ENCODE results near the gene CXCL17.
"Not testable (repeated sequence)": the region's sequence is repeated elsewhere in the genome, so short reads cannot be mapped to it uniquely, and the experiment has no call there.

CXCL17 gene, protein sequence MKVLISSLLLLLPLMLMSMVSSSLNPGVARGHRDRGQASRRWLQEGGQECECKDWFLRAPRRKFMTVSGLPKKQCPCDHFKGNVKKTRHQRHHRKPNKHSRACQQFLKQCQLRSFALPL

DNA sequence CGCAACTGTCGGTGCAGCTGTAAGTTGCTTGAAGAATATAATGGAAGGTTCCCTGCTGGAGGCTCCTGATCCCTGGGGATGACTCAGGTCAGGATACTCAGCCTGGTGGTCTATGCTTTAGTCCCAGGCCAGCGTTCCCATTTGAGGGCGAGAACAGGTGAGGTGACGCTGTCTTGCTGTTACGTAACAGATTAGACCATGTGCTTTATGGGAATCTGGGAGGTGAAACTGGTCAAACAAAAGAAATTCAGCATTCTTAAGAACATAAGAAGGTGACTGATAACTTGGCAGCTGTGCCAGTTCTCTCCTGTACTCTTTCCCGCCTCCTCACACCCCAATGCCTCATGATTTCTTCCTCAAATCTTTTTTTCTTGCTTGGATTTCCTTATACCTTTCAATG is at the start of gene CXCL17:
Gene CXCL17 (minus strand): TSS at position 114 of the 400 bp plus-strand sequence. CDS start 114 bp downstream, outside the sequence.
- DNase-seq (ENCODE audit: low read depth) = no peak

DNA sequence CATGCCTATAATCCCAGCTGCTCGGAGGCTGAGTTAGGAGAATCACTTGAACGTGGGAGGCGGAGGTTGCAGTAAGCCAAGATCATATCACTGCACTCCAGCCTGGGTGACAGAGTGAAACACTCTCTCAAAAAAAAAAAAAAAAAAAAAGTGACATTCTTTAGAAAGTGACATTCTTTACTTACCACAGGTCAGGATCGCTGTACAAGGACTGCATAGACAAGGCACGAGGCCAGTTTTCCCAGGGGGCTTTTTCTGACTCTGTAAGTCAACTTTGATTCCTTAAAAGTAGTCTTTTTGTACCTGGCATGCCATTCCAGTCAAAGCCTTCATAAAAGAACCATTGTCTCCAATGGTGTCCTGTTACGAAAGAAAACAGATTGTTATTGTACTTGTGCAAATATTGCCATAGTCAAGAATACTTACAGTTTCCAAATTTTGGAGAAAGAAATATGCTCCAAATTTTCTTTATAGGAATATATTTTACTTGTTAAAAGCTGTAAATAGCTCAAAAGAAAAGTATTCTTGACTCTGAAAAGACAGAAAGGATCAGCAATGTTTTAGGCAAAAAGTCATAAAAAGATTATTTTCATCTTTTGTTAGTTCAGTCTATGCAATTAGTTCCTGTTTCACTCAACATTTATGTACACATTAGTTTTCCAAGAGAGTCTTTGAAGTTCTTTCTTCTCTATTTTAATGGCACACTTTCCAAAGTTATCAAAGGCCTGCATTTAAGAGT is 46.2 kb upstream of the CXCL17 start:
- DNase-seq (ENCODE audit: low read depth) = no peak

DNA sequence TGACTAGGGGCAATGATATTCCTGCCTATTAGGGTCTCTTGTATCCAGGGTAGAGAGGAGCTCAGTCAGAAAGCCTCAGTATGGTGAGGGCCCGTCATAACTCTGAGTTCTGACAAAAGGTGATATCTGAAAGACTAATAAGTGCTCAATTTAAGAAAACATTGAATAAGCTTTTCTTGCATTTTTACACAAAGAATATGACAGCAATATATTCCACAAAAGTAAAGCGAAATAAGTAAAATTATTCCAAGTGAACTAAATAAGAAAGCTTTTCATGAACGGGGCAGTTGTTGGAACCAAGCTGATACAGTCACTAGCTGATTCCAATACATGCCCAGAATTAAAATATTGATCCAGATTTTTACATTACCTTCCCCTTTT is 45.0 kb upstream of the CXCL17 start:
- DNase-seq (ENCODE audit: low read depth) = no peak

DNA sequence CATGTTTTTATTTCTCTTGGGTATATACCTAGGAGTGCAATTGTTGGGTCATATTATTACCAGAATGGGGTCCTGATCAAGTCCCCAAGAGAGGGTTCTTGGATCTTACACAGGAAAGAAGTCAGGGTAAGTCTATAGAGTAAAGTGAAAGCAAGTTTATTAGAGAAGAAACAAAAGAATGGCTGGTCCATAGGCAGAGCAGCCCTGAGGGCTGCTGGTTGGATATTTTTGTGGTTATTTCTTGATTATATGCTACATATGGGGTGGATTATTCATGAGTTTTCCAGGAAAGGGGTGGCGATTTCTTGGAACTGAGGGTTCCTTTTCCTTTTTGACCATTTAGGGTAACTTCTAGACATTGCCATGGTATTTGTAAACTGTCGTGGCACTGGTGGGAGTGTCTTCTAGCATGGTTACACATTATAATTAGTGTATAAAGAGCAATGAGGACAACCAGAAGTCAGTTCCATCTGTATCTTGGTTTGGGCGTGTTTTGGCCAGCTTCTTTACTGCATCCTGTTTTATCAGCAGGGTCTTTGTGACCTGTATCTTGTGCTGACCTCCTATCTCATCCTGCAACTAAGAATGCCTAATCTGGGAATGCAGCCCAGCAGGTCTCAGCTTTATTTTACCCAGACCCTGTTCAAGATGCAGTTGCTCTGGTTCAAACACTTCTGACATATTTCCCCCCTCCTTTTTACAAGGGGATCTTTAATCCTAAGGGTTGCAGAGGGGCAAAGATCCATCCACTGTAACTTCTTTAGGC is 44.5 kb upstream of the CXCL17 start:
- no peak for DNase-seq (ENCODE audit: low read depth)

DNA sequence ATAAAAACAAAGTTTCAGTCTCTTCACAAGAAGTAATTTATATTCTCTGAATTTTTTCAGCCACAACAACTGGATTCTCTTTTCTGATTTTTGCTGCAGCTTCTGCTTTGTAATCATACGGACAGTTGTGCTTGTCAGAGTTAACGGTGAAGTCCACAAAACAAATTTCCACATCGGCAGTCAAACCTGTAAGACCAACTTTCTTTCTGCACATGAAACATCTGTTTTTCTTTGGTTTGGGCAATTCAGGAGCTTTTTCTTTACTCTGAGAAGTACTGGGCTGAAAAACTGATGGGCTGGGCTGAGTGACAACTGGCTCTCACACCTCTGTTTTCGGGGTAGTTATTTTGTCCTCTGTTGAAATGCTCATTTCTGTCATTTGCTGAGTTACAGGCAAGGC is 42.3 kb upstream of the CXCL17 start:
- not testable (repeated sequence) for DNase-seq (ENCODE audit: low read depth)

DNA sequence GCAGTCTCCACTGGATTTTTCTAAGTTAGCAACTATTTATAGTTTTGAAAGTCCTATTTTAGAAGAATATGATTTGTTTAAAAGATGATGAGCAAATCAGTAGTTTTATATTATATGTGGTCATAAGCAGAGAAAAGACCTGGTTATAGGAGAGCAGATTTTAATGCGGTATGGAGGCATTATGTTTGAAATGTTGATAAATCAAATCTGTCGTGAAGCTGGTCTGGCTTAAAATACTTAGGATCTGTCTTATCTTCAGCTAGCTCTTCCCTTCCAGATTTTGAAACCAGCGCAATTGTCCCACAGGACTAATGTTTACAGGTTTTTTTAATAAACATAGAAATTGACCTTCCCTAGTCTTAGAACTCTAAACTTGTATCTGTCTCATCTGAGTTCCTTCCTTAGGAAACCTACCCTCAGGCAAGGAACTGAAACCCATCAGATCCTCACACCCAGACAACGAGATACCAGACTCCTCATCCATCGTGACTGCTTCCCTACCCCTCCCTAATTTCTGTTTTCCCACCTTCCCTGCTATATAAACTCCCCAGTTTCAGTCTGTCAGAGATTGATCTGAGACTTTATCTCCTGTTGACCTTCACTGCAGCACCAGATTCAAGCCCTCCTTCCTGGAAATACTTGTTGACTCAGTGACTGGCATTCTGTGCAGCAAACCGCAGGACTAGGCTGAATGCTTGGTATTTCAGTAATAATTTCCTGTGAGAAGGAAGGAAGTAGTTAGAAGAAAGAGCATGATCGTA is 37.8 kb upstream of the CXCL17 start:
- no peak for DNase-seq (ENCODE audit: low read depth)

DNA sequence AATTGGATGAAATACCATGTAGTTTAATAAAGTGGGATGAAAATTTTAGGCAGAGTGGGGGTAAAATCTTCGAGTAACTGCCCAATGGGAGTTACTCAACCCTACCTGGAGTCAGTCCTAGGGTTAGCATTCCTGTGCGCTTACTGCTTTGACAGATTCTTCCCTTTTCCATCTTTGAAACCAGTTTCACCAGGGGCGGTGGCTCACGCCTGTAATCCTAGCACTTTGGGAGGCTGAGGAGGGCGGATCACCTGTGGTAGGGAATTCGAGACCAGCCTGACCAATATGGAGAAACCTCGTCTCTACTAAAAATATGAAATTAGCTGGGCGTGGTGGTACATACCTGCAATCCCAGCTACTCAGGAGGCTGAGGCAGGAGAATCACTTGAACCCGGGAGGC is 37.0 kb upstream of the CXCL17 start:
- no peak for DNase-seq (ENCODE audit: low read depth)

DNA sequence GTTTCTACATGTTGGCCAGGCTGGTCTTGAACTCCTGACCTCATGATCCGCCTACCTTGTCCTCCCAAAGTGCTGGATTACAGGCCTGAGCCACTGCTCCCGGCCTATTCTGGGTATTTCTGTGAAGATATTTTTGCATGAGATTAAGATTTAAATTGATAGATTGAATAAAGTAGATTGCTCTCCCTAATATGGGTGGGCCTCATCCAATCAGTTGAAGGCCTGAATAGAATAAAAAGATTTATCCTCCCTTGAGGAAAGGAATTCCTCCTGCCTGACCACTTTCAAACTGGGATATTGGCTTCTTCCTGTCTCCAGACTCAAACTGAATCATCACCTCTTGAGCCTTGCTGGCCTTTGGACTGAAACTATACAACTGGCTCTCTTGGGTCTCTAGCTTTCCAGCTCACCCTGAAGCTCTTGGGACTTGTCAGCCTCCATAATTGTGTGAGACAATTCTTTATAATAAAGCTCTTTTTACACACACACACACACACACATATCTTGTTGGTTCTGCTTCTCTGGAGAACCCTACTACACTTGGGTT is 36.1 kb upstream of the CXCL17 start:
- DNase-seq (ENCODE audit: low read depth) = no peak

DNA sequence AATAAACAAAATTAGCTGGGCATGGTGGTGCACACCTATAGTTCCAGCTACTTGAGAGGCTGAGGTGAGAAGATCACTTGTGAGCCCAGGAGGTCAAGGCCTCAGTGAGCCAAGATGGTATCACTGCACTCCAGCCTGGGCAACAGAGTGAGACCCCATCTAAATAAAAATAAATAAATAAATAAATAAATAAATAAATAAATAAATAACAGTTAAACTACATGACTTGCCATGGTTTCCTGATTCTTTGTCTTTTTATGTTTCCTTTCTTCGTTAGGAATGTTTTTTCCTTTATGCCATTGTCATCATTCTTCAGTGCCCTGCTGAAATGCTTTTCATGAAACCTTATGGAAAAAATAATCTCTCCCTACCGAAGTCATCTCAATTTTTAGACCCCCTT is 35.2 kb upstream of the CXCL17 start:
- no peak for DNase-seq (ENCODE audit: low read depth)

DNA sequence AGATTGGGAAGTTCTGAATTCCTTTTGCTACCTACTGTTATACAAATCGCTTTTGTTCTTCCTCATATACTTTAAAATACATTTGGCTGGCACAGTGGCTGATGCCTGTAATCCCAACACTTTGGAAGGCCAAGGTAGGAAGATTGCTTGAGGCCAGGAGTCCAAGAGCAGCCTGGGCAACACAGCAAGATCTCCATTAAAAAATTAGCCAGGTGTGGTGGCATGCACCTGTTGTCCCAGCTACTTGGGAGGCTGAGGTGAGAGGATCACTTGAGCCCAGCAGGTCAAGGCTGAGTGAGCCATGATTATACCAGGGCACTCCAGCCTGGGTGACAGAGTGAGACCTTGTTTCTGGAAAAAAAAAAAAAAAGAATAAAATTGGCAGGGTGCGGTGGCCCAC is 34.4 kb upstream of the CXCL17 start:
- no peak for DNase-seq (ENCODE audit: low read depth)

DNA sequence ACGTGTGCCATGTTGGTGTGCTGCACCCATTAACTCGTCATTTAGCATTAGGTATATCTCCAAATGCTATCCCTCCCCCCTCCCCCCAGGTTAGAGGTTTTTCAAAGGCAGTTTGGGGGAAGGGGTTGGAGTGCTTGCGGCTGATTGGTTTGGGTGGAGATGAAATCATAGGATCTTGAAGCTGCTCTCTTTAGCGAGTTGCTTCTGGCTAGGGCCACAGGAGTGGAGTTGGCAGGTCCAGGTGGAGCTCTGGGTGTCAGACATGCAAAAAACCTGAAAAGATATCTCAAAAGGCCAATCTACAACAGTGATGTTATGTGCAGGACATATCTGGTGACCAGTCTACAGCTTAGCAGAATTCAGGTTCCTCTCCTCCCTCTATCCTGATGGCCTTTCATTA is 32.6 kb upstream of the CXCL17 start:
- no peak for DNase-seq (ENCODE audit: low read depth)

DNA sequence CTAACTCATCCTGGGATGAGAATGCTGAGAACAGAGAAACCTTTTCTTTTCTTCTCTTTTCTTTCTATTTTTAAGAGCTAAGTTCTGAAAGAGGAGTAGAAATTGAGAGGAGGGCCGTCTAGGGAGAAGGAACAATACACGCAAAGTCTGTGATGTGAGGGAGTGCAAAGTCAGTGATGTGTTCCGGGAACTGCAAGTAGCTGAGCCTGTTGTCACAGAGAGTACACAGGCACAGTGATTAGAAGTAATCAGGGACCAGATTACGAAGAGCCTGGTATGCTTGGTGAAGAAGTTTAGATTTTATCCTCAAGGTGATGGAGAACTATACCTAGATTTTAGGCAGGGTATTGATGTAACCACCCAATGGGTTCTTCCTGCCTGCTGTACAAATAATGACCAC is 32.0 kb upstream of the CXCL17 start:
- no peak for DNase-seq (ENCODE audit: low read depth)

DNA sequence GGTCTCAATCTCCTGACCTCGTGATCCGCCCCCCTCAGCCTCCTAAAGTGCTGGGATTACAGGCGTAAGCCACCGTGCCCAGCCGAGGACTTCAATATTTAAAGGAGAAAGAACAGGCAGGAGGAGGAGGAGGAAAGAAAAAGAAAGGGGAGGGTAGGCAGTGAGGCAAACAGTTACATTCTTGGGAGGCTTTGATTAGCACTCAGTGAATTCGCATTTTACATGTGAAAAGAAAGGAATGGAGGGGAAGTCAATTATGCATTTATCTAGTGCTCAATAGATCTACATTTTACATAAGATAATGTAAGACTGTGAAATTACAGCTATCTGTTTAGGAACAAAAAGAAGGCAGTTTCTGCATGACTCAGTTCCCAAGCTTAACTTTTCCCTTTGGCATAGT is 30.9 kb upstream of the CXCL17 start:
- DNase-seq (ENCODE audit: low read depth) = no peak

DNA sequence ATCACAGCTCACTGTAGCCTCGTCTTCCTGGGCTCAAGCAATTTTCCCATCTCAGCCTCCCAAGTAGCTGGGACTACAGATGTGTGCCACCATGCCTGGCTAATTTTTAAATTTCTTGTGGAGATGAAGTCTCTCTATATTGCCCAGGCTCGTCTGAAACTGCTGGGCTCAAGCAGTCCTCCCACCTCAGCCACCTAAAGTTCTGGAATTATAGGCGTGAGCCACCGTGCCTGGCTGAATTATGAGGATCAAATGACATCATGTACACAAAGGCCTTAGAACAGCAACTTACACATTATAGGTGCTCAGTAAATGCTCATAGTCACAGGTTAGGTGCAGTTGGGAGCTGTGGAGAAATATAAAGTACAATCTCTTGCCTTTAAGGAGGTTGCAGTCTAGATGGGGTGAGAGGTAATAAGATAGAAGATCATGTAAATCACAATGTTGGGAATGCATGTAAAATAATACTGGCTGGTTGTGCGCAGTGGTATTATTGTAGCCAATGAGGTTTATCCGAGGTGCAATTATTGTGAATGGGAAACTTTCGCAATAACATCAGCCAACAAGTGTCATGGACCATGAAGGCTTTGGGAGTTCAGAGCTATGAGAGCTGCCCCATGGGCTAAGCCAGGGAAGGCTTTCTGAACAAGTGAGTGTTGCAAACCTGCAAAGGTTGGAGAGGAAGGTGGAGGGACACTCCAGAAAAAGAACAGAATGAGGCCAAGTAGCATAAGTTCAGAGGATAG is 29.8 kb upstream of the CXCL17 start:
- DNase-seq (ENCODE audit: low read depth) = no peak

DNA sequence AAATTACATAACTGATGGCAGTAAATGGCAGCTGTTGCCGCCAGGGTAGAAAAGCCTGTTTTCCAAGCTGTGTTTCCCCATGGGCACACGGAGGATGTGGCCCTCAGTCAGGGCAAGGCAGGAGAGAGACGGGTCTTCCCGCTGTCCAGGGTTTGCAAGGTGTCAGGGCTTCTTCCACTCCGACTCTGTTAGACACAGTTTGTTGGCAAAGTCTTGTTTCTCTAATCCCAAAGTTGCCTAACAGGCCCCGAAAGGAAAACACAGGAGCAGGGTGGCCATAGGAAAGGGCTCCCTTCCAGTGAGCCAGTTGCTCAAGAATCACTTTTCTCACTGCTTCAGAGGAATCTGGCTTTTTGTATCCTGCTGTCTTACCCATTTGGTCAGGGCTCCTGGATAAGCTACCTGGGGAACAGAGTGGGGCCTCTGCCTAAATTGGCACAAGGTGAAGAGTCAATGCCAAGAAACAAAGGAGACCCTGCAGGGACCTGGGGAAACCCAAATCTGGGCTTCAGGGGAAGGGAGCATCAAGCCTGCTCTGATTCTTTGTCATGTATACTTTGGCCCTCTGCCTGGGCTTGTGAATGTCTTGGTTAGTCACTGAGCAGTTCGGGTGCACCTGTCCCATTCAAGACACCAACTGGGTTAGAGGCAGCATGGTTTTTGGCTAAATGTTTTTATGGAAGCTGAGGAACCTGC is 29.0 kb upstream of the CXCL17 start:
- no peak for DNase-seq (ENCODE audit: low read depth)

DNA sequence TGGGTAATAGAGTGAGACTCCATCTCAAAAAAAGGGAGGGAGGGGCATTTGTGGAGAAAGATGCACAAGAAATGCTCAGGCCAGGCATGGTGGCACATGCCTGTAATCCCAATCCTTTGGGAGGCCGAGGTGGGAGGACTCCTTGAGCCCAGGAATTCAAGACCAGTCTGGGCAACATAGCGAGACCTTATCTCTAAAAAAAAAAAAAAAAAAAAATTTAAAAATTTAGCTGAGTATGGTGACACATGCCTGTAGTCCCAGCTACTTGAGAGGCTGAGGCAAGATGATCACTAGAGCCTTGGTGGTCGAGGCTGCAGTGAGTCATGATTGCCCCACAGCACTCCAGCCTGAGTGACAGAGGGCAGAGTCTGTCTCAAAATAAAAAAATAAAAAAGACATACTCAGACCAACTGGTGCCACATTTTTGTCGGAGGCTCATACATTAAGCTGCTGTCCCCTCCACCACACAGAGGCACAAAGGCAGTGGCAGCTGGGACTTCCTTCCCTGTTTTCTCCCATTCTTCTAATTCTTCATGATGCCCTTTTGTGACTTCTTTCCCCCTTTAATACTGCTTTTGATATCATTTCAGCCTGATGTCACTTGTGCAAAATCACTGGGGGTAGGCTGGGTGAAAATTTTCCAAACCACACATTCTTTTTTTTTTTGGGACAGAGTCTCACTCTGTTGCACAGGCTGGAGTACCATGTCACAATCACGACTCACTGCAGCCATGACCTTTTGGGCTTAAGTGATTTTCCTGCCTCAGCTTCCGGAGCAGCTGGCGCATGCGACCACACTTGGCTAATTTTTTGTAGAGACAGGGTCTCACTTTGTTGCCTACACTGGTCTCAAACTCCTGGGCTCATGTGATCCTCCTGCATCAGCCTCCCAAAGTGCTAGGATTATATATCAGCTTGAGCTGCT is 26.8 kb upstream of the CXCL17 start:
- DNase-seq (ENCODE audit: low read depth) = no peak

DNA sequence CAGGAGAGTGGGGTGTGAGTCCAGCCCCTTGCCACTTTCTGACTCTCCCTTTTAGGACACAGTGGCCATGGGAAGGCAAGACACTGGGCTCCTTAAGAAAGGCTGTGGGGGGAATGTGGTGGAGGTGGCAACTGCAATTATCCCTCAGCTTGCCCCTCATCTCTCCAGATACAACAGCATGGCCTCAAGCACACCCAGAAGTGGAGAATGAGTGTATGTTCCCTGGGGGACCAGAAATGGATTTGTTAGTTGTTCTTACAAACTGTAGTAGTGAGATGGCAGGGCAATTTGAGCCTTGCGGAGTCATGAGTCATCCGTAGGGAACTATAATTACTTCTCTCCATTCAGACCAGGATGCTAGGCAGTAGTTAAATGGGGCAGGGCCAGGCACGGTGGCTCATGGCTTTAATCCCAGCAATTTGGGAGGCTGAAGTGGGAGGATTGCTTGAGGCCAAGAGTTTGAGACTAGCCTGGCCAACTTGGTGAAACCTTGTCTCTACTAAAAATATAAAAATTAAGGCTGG is 25.6 kb upstream of the CXCL17 start:
- DNase-seq (ENCODE audit: low read depth) = no peak

DNA sequence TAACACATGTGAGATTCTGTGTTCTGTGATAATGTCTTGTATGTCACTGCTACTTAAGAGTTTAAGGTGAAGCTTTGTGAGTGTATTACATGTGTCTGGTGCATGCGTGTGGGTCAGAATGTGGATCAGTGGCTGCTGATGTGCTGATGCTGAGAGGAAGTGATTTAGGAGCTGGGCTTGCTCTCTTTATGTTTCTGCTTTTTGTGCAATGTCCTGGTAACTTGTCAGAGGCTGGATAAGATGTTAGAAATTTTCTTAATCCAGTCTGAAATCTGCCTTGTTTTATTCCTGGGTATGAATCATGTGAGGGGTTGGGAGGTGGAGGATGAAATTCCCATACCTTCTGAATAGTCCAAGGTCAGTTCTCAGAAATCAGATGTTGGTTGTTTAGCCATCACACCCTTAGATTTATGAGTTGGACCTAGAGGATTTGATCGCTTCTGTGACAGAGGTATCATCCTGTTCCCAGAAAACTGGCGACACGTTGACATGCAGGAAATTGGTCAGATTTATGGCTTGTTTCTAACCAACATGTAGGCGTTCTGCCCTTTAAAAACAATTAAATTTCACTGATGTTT is 24.5 kb upstream of the CXCL17 start:
- no peak for DNase-seq (ENCODE audit: low read depth)

DNA sequence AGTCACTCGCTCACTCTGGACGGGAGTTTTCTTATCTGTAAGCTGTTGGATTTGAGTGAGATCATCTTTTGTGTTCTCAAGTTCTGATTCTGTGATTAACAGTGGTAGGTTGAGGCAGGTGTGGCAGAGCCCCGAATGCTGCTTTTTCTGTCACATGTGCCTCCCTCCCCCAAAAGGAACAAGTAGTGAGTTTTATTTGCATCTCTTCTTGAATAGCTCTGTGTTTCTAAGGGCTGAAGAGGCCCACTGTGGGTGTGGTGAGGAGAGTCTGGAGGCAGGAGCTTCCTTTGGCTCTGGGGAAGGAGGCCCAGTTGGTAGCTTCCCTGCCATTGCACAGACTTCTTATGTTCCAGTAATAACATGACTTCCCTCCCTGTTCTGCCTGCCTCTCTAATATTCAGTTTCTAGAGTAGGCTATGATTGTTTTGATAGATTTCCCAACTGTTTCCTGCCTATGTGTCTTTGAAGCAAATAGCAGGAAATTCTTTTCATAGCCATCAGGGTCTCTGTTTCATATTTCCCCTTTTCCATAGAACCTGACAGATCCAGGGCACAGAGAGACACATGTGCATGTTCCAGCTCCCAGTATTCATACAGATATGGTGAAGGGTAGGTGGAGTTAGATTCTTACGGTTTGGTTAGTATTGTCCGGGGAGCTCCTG is 23.9 kb upstream of the CXCL17 start:
- no peak for DNase-seq (ENCODE audit: low read depth)

Data from stimulated activated CD8-positive, alpha-beta memory T cell treated with anti-CD3 and anti-CD28 coated beads, Interleukin-15, amount 100 ng/mL, for 24 hours (primary cell).